ENCODE data around the gene ANKS1A.
"Not testable (repeated sequence)": the region's sequence is repeated elsewhere in the genome, so short reads cannot be mapped to it uniquely, and the experiment has no call there.

Gene ANKS1A

DNA sequence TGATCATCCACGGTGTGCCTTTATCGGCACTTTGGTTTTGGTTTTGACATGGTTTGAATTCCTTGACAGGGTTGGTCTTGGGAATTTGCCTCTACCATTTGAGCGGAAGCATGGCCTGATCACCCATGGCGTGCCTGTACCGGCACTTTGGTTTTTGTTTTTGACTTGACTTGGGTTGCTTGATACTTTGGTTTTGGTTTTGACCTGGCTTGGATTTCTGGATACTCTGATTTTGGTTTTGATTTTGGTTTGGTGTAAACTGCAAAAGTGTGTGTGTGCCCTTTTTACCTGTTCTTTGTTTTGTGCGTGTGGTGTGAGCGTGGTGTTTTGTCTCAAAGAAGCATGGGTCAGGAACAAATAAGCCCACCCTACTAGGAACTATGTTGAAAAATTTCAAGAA, 110.1 kb downstream of the ANKS1A start:
- not testable (repeated sequence) for DNase-seq (ENCODE audit: low read depth)

- not testable (repeated sequence) for DNase-seq (ENCODE audit: low read depth)
These were observed 110.9 kb downstream of the ANKS1A start for GRCh38 chr6:34999962-35000361.

DNA sequence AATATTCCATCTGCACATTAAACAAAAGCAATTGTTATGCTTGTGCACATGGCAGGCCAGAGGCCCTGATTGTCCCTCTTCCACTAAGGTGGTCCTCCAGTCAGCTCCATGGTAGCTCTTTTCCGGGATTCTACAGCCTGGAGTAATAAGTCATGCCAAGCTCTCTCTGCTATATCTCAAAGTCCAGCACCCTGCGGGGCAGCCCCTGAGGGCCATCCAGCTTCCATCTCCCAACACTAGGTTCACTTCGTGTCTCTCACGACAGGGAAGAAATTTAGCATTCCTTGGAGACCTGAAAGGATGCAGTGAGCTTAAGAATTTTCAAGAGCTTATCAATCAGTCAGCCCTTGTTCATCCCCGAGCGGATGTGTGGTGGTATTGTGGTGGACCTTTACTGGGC, 112.3 kb downstream of the ANKS1A start:
- not testable (repeated sequence) for DNase-seq (ENCODE audit: low read depth)

- DNase-seq (ENCODE audit: low read depth), result not testable (repeated sequence)
These were observed 115.0 kb downstream of the ANKS1A start for GRCh38 chr6:35003886-35004530.

DNA sequence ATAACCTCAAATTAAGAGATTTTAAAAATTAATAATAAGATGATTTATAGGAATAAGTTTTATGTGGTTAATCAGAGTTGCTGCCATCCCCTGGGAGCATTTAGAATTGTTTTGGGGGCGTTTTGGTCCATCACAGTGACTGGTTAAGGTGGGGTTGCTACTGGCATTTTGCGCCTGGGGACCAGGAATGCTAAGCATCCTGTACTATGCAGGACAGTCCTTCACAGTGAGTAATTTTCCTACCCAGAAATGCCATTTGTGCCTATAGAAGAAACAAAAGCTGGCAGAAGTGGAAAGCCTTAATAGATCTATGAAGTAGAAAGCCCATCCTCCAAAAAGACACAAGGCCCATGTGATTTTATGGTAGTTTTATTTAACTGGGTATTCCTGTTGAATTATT, 118.0 kb downstream of the ANKS1A start:
- no peak for DNase-seq (ENCODE audit: low read depth)

GRCh38 chr6:35008858-35009257, 119.8 kb downstream of the ANKS1A start:
- DNase-seq (ENCODE audit: low read depth), result no peak

DNA sequence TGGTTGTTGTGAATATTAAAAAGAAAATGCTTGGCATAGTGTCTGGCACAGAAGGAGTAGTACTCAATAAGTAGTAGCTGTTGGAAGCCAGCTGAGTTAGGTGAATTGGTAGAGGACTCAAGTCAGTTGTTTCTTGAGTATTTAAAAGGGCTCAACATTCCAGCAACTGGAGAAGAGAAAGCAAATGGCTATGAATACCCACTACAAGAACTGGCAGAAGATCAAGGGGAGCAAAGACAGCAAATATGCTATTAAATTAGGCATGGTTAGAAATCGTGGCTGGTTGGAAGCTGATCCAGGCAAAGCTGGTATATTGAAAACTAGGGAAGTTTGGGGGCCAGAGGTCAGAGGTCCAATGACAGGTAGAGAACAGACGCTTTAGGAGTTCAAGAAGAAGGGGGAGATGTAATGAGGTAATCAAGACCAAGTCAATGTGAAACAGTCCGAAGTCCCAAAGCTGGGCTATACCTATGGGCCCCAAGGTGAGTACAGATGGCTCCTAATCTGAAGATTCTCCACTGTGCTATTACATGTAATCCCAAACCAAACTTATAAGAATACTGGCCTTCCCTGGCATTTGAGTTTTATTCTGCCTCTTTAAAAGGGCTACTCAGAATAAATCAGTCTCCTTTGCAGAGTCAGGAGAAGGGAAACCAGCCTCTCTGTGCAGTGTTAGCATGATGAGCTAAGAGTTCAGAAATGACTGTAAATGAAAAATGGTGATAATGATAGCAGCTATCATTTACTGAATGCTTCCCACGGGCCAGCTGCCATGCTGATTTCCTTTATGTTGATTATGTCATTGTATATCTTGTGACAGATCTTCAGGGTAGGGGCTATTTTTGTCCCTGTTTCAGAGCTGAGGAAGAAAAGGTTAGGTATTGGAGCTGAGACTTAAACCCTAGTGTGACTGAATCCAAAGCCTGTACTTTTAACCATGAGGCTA, 122.3 kb downstream of the ANKS1A start:
- no peak for DNase-seq (ENCODE audit: low read depth)

DNA sequence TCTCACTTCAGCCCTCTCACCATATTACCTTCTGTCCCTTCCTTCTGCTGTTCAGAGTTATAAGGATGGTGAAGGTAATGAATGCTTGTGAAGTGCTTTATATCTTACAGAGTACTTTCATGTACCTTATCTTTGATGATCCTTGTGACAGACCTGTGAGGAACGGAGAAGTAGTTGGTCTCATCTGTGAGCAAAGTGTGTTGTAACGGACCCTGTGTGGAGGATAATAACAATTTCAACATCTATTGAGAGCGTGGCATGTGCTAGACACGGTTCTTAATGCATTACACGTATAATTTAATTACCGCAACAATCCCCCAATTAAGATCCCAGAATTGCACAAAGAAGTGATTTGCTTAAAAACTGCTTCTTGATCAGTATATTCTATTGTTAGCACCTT, 124.6 kb downstream of the ANKS1A start:
- no peak for DNase-seq (ENCODE audit: low read depth)

GRCh38 chr6:35014341-35014740, 125.3 kb downstream of the ANKS1A start:
- DNase-seq (ENCODE audit: low read depth), result no peak

DNA sequence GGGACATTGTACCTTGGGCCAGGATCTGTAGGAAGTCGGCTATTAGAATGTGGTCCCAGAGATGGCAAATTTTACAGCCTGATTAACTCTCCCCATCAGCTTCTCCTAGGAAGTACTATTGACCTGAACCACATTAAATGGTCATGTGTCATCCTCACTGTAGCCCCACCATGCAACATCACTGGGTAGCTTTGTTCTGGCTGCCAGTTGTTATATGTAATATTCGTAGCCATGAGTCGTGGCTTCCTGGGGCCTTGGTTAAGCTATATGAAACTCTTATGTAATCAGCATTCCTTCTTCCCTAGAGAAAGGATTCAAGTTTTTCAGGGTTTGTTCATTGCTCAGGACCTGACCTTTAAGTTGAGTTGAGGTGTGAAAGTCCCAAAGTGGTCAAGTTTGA, 125.7 kb downstream of the ANKS1A start:
- DNase-seq (ENCODE audit: low read depth), result no peak

GRCh38 chr6:35015476-35015875, 126.4 kb downstream of the ANKS1A start:
- no peak for DNase-seq (ENCODE audit: low read depth)

GRCh38 chr6:35015996-35016395, 126.9 kb downstream of the ANKS1A start:
- DNase-seq (ENCODE audit: low read depth), result no peak

- DNase-seq (ENCODE audit: low read depth), result no peak
These were observed 127.7 kb downstream of the ANKS1A start for GRCh38 chr6:35016502-35017321.

DNA sequence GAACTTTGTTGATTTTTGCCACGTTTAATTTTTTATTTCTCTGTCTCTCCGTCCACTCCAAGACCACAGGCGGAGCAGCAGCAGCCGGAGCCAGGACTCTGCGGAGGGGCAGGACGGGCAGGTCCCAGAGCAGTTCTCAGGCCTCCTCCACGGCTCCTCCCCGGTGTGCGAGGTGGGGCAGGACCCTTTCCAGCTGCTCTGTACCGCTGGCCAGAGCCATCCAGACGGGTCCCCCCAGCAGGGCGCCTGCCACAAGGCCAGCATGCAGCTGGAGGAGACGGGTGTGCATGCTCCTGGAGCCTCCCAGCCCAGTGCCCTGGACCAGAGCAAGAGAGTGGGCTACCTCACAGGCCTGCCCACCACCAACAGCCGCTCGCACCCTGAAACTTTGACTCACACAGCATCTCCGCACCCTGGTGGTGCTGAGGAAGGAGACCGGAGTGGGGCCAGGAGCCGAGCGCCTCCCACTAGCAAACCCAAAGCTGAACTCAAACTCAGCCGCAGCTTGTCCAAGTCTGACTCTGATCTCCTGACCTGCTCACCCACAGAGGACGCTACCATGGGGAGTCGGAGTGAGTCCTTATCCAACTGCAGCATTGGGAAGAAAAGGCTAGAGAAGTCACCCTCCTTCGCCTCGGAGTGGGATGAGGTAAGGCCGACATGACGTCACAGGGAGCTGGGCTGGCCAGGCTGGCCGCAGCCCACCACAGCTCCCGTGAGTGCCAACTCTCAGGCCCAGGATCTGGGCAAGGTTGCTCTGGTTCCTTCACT, 128.5 kb downstream of the ANKS1A start:
- DNase-seq (ENCODE audit: low read depth), result no peak

DNA sequence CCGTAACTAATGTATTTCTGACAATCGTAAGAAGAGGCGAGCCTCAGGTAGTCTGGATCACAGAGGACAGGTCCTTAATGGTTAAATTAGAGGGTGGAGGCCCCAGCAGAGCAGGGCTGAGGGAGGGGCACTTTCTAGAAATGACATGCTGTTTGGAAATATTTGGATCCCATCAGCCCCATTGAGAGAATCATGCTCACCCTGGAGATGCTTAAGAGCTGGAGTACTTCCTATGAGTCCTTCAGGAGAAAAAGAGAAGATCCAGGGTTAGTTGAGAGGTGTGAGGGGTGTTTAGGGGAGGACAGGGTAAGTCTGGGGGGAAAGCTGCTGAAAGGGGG, 129.1 kb downstream of the ANKS1A start:
- DNase-seq (ENCODE audit: low read depth), result no peak

DNA sequence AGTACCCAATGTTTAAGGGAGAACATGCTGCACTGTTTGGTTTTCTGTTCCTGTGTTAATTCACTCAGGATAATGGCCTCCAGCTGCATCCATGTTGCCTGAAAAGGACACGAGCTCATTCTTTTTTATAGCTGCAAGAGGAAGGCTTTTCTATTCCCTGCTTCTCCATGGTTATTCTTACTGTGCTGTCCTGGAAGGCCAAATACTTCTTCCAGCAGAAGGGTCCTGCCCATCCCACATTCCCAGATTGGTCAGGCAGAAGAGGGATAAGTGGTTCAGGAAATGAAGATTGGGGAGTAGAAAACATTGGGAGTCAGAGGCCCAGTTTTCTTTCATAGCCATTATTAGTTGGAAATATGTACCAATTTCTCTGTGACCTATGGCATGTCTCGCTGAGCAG, 129.7 kb downstream of the ANKS1A start:
- DNase-seq (ENCODE audit: low read depth), result no peak

- DNase-seq (ENCODE audit: low read depth), result no peak
These were observed 130.1 kb downstream of the ANKS1A start for GRCh38 chr6:35019171-35019570.

DNA sequence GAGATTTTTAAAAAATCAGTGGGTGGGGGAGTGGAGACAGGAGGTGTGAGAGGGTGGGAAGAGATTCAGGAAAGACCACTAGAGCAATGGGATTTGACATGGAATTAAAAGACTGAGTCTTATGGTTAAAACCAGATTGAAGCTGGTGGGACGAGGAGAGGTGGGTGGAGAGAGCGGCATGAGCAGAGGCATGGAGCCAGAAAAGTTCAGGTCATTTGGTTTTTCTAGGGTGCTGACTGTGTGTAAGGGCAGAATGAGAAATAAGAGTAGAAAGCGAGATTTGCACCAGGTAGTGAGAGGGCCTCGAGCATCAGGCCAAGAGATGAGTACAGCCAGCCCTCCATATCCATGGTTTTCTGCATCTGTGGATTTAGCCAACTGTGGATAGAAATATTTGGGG, 130.8 kb downstream of the ANKS1A start:
- DNase-seq (ENCODE audit: low read depth), result no peak

DNA sequence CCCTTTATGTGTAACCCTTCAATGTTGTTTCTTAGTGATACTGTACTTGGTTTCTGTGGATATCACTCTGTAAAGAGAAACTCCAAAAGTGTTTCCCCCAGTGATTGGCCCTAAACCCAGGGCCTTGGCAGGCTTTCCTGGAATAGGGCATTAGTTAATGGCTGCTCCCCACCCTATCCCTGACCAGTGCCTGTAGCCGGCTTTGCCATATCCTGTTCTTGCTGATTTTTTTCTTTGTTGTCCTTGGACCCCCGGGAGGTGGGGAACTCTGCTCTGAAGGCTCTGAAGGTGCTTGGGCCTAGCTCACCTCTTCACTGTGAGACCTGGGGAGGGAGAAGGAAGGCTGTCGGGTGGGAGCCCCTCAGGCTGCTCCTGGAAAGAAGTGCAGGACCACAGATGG, 131.9 kb downstream of the ANKS1A start:
- DNase-seq (ENCODE audit: low read depth), result no peak

- no peak for DNase-seq (ENCODE audit: low read depth)
These were observed 134.3 kb downstream of the ANKS1A start for GRCh38 chr6:35023091-35024000.

DNA sequence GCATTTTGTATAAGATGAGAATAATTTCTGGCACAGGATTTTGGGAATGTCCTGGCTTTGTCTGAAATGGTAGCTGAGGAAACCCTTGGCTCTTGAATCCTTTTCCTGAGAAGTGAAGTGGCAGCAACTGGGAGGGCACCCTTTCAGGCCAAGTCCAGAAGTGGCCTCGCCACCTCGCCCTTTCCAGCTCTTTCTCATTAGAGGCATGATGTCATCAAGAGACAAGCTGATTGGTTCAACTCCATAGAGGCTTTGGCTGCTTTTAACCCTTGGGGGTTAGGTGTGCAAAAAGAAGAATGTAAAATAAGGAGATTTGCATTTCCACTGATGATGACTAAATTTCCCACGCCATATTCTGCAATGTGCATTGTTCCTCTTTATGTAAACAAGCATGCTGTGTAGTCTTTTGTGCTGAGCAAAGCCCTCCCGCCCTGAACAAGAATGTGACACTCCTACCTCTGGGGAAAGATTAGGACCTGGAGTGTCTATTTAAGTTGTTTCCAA, 135.5 kb downstream of the ANKS1A start:
- DNase-seq (ENCODE audit: low read depth), result no peak

Measured in GM04503 (cell line).